ENCODE results near the gene SCIN. TPM values are rescaled to one million over a fixed set of nuclear protein-coding genes. Genes with fewer than 3 reads are reported as not detected.
"Not testable (repeated sequence)": the region's sequence is repeated elsewhere in the genome, so short reads cannot be mapped to it uniquely, and the experiment has no call there.

Gene SCIN
- total RNA-seq, 3 donors from 2014 or later (not counting 1 experiment from before 2014, with no cell fraction given): 0.08 TPM; not detected in 2

DNA sequence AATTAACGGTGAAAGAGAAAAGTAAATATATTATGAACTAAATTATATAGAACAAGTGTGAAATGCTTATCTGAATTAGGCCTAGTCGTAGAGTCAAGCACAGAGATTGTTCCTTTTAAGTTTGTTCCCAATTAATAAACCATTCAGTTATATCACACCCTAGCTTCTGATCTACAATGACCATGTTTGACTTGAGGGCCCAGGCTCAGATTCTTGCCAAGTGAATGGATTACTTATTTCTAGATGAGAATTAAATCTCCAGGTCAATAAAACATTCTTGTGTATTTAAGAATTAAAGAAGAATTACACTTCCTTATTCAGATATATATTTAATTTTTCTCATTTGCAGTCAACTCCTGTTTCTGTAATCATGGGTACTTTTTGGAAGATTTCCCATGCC is 79.6 kb downstream of the SCIN start:
- 95% methylated on average over 2 of the region's 2 CpGs for WGBS (ENCODE audit: insufficient coverage)
- TF ChIP-seq, protein P1, sequence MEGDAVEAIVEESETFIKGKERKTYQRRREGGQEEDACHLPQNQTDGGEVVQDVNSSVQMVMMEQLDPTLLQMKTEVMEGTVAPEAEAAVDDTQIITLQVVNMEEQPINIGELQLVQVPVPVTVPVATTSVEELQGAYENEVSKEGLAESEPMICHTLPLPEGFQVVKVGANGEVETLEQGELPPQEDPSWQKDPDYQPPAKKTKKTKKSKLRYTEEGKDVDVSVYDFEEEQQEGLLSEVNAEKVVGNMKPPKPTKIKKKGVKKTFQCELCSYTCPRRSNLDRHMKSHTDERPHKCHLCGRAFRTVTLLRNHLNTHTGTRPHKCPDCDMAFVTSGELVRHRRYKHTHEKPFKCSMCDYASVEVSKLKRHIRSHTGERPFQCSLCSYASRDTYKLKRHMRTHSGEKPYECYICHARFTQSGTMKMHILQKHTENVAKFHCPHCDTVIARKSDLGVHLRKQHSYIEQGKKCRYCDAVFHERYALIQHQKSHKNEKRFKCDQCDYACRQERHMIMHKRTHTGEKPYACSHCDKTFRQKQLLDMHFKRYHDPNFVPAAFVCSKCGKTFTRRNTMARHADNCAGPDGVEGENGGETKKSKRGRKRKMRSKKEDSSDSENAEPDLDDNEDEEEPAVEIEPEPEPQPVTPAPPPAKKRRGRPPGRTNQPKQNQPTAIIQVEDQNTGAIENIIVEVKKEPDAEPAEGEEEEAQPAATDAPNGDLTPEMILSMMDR (IDR thresholded peaks at IDR 0.05): no peak
- no peak overlapping the region for H3K4me3 ChIP-seq (ENCODE audit: low read length)
- no peaks in the 10 kb centered on the region for H3K9me3 Mint-ChIP-seq
- no peak overlapping the region for H3K4me3 Mint-ChIP-seq
- no peak overlapping the region for H3K27ac ChIP-seq (ENCODE audit: low read length)
- H3K27ac Mint-ChIP-seq: no peak overlapping the region
- no peaks in the 10 kb centered on the region for H3K4me1 Mint-ChIP-seq
- intact Hi-C loops (cut with micrococcal nuclease): no loop called here
- H3K4me1 ChIP-seq (ENCODE audit: control insufficient read depth, insufficient read depth, low read length): no peaks in the 10 kb centered on the region
- DNase-seq (no peak), ATAC-seq (no peak)
- H3K27me3 ChIP-seq (ENCODE audit: control insufficient read depth, insufficient read depth, low read length): peaks cover 2% of the 10 kb centered on the region
- H3K36me3 ChIP-seq (ENCODE audit: control insufficient read depth, insufficient read depth, low read length): no peaks in the 10 kb centered on the region
- H3K36me3 Mint-ChIP-seq: no peaks in the 10 kb centered on the region
- no peaks in the 10 kb centered on the region for H3K9me3 ChIP-seq (ENCODE audit: control insufficient read depth, insufficient read depth, low read length)
- peaks cover 0 to 3% of the 10 kb centered on the region in 2 donors for H3K27me3 Mint-ChIP-seq (ENCODE audit: low read depth in 2 of 2)

DNA sequence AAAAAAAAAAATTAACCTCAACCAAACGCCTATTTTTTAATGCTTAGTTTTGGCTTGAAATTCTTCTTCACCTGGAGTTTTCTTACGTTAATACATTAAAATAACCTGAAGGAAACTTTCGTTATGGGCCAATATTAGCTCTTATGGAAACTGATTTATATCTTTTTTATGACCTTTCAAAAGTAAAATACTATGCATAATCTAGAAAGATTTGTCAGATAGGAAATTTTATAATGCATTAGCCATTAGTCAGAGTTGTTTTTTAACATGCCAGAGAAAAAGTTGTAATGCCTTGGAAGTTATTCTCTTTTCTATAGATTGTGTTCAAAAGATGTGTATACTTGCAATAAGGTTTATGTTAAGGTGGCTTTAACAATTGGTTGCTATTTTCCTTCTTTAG is 82.6 kb downstream of the SCIN start:
- H3K4me3 Mint-ChIP-seq: no peak overlapping the region
- TF ChIP-seq, protein P1 (IDR thresholded peaks at IDR 0.05): no peak
- no peak overlapping the region for H3K27ac Mint-ChIP-seq
- Histone ChIP-seq H3K4me1 (ENCODE audit: control insufficient read depth, insufficient read depth, low read length) (no peaks in the 10 kb centered on the region), H3K27me3 (ENCODE audit: control insufficient read depth, insufficient read depth, low read length) (peaks cover 2% of the 10 kb centered on the region), H3K4me3 (ENCODE audit: low read length) (no peak overlapping the region), H3K36me3 (ENCODE audit: control insufficient read depth, insufficient read depth, low read length) (no peaks in the 10 kb centered on the region), H3K9me3 (ENCODE audit: control insufficient read depth, insufficient read depth, low read length) (no peaks in the 10 kb centered on the region), H3K27ac (ENCODE audit: low read length) (no peak overlapping the region)
- H3K9me3 Mint-ChIP-seq: no peaks in the 10 kb centered on the region
- no peaks in the 10 kb centered on the region for H3K27me3 Mint-ChIP-seq (ENCODE audit: low read depth in 2 of 2)
- no peak for DNase-seq
- WGBS (ENCODE audit: insufficient coverage): no CpG with 5 or more reads among the region's 3 CpGs
- intact Hi-C loops (cut with micrococcal nuclease): no loop called here
- H3K4me1 Mint-ChIP-seq: no peaks in the 10 kb centered on the region
- no peak for ATAC-seq
- H3K36me3 Mint-ChIP-seq: no peaks in the 10 kb centered on the region

DNA sequence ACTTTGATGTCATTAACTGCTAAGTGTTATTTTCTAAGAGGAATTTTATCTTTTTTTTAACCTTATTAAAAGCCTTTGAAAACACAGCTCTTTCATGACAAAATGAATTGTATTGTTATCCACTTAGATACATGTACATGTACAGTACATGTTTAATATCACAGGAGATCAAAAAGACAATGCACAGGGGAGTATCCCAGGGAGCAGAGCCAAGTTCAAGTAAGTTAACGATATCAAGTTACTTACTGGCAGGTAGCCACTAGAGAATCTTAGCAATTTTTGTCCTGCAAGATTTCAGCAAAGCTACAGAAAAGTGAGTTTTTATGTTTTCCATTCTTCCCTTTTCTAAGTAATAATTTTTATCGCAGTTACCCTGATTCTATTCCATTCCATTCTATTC is 83.0 kb downstream of the SCIN start:
- Mint-ChIP-seq H3K27me3 (ENCODE audit: low read depth in 2 of 2) (no peaks in the 10 kb centered on the region), H3K27ac (no peak overlapping the region), H3K36me3 (no peaks in the 10 kb centered on the region), H3K4me1 (no peaks in the 10 kb centered on the region), H3K9me3 (no peaks in the 10 kb centered on the region), H3K4me3 (no peak overlapping the region)
- H3K9me3 ChIP-seq (ENCODE audit: control insufficient read depth, insufficient read depth, low read length): no peaks in the 10 kb centered on the region
- H3K4me1 ChIP-seq (ENCODE audit: control insufficient read depth, insufficient read depth, low read length): no peaks in the 10 kb centered on the region
- DNase-seq (no peak), ATAC-seq (no peak)
- no peak overlapping the region for H3K27ac ChIP-seq (ENCODE audit: low read length)
- H3K4me3 ChIP-seq (ENCODE audit: low read length): no peak overlapping the region
- intact Hi-C loops (cut with micrococcal nuclease): no loop called here
- no peaks in the 10 kb centered on the region for H3K36me3 ChIP-seq (ENCODE audit: control insufficient read depth, insufficient read depth, low read length)
- TF ChIP-seq, protein P1 (IDR thresholded peaks at IDR 0.05): no peak
- H3K27me3 ChIP-seq (ENCODE audit: control insufficient read depth, insufficient read depth, low read length): peaks cover 2% of the 10 kb centered on the region
- 95% methylated on average over 1 of the region's 2 CpGs for WGBS (ENCODE audit: insufficient coverage)

DNA sequence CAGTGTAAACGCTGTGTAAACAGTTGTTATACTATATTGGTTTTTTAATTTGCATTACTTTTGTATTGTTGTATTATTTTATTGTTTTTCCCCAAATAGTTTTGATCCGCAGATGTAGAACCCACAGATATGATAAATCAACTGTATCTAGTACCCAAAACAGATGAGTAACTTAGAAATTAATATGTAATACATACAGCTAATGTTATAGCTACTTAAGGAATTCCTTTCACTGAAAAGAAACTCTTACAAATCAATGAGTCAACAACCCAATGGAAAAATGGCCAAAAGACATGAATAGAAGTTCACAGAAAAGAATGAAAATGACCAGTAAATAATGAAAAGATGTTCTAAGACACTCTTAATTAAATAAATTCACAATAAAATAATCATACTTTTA is 84.6 kb downstream of the SCIN start:
- WGBS (ENCODE audit: insufficient coverage): no CpG with 5 or more reads among the region's 2 CpGs
- Histone ChIP-seq H3K9me3 (ENCODE audit: control insufficient read depth, insufficient read depth, low read length) (no peaks in the 10 kb centered on the region), H3K4me3 (ENCODE audit: low read length) (no peak overlapping the region), H3K36me3 (ENCODE audit: control insufficient read depth, insufficient read depth, low read length) (no peaks in the 10 kb centered on the region), H3K27ac (ENCODE audit: low read length) (no peak overlapping the region), H3K4me1 (ENCODE audit: control insufficient read depth, insufficient read depth, low read length) (no peaks in the 10 kb centered on the region), H3K27me3 (ENCODE audit: control insufficient read depth, insufficient read depth, low read length) (no peaks in the 10 kb centered on the region)
- H3K9me3 Mint-ChIP-seq: no peaks in the 10 kb centered on the region
- ATAC-seq: no peak
- TF ChIP-seq, protein P1 (IDR thresholded peaks at IDR 0.05): no peak
- no peaks in the 10 kb centered on the region for H3K4me1 Mint-ChIP-seq
- intact Hi-C loops (cut with micrococcal nuclease): no loop called here
- H3K27ac Mint-ChIP-seq: no peak overlapping the region
- no peaks in the 10 kb centered on the region for H3K27me3 Mint-ChIP-seq (ENCODE audit: low read depth in 2 of 2)
- no peak for DNase-seq
- no peak overlapping the region for H3K4me3 Mint-ChIP-seq
- no peaks in the 10 kb centered on the region for H3K36me3 Mint-ChIP-seq

DNA sequence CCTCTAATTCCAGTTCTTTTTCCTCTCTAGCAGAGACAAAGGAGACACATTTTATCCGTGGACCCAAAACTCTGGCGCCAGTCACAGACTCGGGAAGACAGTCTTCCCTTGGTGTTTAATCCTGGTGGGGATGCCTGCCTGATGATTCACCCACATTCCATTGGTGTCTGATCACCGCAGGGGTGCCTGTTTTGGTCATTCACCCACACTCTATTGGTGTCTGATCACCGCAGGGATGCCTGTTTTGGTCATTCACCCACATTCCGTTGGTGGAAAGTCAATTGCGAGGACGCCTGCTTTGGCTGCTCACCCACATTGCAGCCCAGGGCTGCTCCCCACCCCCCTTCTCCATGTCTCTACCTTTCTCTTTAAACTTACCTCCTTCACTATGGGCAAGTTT is 89.9 kb downstream of the SCIN start:
- 92% methylated on average over 8 of the region's 8 CpGs for WGBS (ENCODE audit: insufficient coverage)
- DNase-seq; H3K9me3 Mint-ChIP-seq; H3K27me3 ChIP-seq (ENCODE audit: control insufficient read depth, insufficient read depth, low read length); H3K4me3 Mint-ChIP-seq; H3K36me3 ChIP-seq (ENCODE audit: control insufficient read depth, insufficient read depth, low read length); H3K4me3 ChIP-seq (ENCODE audit: low read length); H3K27ac ChIP-seq (ENCODE audit: low read length); ATAC-seq; H3K4me1 Mint-ChIP-seq; H3K4me1 ChIP-seq (ENCODE audit: control insufficient read depth, insufficient read depth, low read length); H3K36me3 Mint-ChIP-seq; intact Hi-C loops (cut with micrococcal nuclease); H3K27me3 Mint-ChIP-seq (ENCODE audit: low read depth in 2 of 2); H3K27ac Mint-ChIP-seq; H3K9me3 ChIP-seq (ENCODE audit: control insufficient read depth, insufficient read depth, low read length): not testable (repeated sequence)

DNA sequence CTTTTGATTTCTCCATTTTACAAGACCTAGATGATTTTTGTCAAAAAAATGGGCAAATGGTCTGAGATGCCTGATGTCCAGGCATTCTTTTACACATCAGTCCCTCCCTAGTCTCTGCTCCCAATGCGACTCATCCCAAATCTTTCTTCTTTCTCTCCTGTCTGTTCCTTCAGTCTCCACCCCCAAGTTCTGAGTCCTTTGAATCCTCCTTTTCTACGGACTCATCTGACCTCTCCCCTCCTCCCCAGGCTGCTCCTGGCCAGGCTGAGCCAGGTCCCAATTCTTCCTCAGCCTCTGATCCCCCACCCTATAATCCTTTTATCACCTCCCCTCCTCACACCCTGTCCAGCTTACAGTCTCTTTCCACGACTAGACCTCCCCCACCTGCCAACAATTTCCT is 90.5 kb downstream of the SCIN start:
- H3K4me3 Mint-ChIP-seq; intact Hi-C loops (cut with micrococcal nuclease); ATAC-seq; H3K36me3 ChIP-seq (ENCODE audit: control insufficient read depth, insufficient read depth, low read length); H3K27me3 Mint-ChIP-seq (ENCODE audit: low read depth in 2 of 2); H3K27me3 ChIP-seq (ENCODE audit: control insufficient read depth, insufficient read depth, low read length); H3K27ac Mint-ChIP-seq; DNase-seq; H3K9me3 Mint-ChIP-seq; H3K27ac ChIP-seq (ENCODE audit: low read length); H3K4me3 ChIP-seq (ENCODE audit: low read length); H3K4me1 Mint-ChIP-seq; H3K36me3 Mint-ChIP-seq; H3K4me1 ChIP-seq (ENCODE audit: control insufficient read depth, insufficient read depth, low read length); H3K9me3 ChIP-seq (ENCODE audit: control insufficient read depth, insufficient read depth, low read length): not testable (repeated sequence)
- 85% methylated on average over 3 of the region's 3 CpGs for WGBS (ENCODE audit: insufficient coverage)
